OCI-LY3 (cell line): Measurements from ENCODE around the gene RAB9B.

Source experiments
- EZH2phosphoT487 ChIP-seq: fragments of 200-600 bp; shearing (Covaris generic); IDR thresholded peaks from 2 replicates; pipeline ENCODE4 v1.6.1; 2018; ENCODE audit warnings: antibody characterized with exemption, mixed run types, low read depth
- TF ChIP-seq, protein P1 (sequence below): fragments of 200-600, 300-600 bp; sonication (generic); IDR thresholded peaks from 2 replicates; pipeline ENCODE4 v1.5.1; 2014; ENCODE audit warnings: antibody characterized with exemption, low read length, low read depth

DNA sequence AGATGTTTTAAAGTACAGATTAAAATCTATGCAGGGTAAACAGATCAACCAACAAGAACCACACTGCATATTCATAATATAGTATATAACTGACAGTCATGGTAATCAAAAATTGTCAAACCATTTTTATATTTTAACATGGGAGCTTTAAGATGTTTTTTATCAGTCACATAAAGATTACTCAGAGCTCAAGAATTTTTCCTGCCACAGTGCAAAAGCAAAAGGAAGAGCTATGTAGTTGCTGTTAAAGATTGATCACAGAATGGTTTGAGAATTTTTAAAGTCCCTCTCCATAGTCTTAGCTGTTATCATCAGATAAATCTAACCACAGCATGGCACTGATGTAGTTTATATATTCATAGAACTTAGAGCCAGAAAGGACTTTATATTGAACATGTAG lies 8.5 kb downstream of the RAB9B start:
- TF ChIP-seq, protein P1, sequence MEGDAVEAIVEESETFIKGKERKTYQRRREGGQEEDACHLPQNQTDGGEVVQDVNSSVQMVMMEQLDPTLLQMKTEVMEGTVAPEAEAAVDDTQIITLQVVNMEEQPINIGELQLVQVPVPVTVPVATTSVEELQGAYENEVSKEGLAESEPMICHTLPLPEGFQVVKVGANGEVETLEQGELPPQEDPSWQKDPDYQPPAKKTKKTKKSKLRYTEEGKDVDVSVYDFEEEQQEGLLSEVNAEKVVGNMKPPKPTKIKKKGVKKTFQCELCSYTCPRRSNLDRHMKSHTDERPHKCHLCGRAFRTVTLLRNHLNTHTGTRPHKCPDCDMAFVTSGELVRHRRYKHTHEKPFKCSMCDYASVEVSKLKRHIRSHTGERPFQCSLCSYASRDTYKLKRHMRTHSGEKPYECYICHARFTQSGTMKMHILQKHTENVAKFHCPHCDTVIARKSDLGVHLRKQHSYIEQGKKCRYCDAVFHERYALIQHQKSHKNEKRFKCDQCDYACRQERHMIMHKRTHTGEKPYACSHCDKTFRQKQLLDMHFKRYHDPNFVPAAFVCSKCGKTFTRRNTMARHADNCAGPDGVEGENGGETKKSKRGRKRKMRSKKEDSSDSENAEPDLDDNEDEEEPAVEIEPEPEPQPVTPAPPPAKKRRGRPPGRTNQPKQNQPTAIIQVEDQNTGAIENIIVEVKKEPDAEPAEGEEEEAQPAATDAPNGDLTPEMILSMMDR = no peak
- TF ChIP-seq EZH2phosphoT487 = no peak
